Left renal cortex interstitium (tissue), 4 donors: Measurements from ENCODE around the gene HOMER1. TPM values are rescaled to one million over a fixed set of nuclear protein-coding genes. Genes with fewer than 3 reads are reported as not detected.

ENCODE experiments used
- DNase-seq, 4 donors: peaks; one replicate each; pipeline ENCODE4 v3.0.0-alpha.2; 2013; ENCODE audit warnings: low read depth in 4 of 4, low spot score in 2 of 4, missing footprints in 1 of 4
- polyA plus RNA-seq, 4 donors: library from polyadenylated mRNA; unstranded; fragments of 120-200 nt; gene quantifications; one replicate each; pipeline ENCODE4 v1.2.1, GENCODE V29; 2013; ENCODE audit not compliant: insufficient read length in 4 of 4

Gene HOMER1
- polyA plus RNA-seq, 4 donors = 22.0 to 26.6 (median 24.5) TPM

- DNase-seq = no peak
These were observed 183.9 kb downstream of the HOMER1 start for GRCh38 chr5:79330071-79330470.

GRCh38 chr5:79329453-79329852 lies 184.5 kb downstream of the HOMER1 start:
- DNase-seq = no peak

Other genes starting within 250 kb of the HOMER1 start
- 10 to 100 TPM; 43.5 to 79.3 (median 57.2) TPM for gene TENT2, start 98.3 kb upstream of the HOMER1 start, polyA plus RNA-seq
- 10 to 100 TPM; 13.0 to 23.0 (median 18.5) TPM for gene CMYA5, start 175.7 kb upstream of the HOMER1 start, polyA plus RNA-seq